ENCODE data around the gene MAP3K7. TPM values are rescaled to one million over a fixed set of nuclear protein-coding genes. Genes with fewer than 3 reads are reported as not detected.

The MAP3K7 gene
- total RNA-seq, 3 donors from 2014 or later (not counting 1 experiment from before 2014, with no cell fraction given): 17.5 to 30.2 (median 27.5) TPM

GRCh38 chr6:90559931-90560330 is 26.9 kb downstream of the MAP3K7 start:
- Histone ChIP-seq H3K27ac (ENCODE audit: low read length) (peak overlapping the region; percentile 48), H3K27me3 (ENCODE audit: control insufficient read depth, insufficient read depth, low read length) (no peaks in the 10 kb centered on the region), H3K4me1 (ENCODE audit: control insufficient read depth, insufficient read depth, low read length) (peaks cover 17% of the 10 kb centered on the region), H3K36me3 (ENCODE audit: control insufficient read depth, insufficient read depth, low read length) (peaks cover 24% of the 10 kb centered on the region), H3K9me3 (ENCODE audit: control insufficient read depth, insufficient read depth, low read length) (no peaks in the 10 kb centered on the region), H3K4me3 (ENCODE audit: low read length) (no peak overlapping the region)
- Mint-ChIP-seq H3K27me3 (ENCODE audit: low read depth in 2 of 2) (no peaks in the 10 kb centered on the region), H3K4me1 (peaks cover 42 to 49% of the 10 kb centered on the region in 2 donors), H3K27ac (peak overlapping the region; percentile 71 to 89), H3K9me3 (no peaks in the 10 kb centered on the region), H3K36me3 (peaks cover 2% of the 10 kb centered on the region), H3K4me3 (peak overlapping the region; percentile 73)
- 62% methylated on average over 4 of the region's 4 CpGs for WGBS (ENCODE audit: insufficient coverage)
- intact Hi-C loops (cut with micrococcal nuclease): no loop called here
- ATAC-seq (peak; percentile 85 to 93 (median 93)), DNase-seq (peak in 1 of 2 donors; percentile 9)
- TF ChIP-seq, protein P1, sequence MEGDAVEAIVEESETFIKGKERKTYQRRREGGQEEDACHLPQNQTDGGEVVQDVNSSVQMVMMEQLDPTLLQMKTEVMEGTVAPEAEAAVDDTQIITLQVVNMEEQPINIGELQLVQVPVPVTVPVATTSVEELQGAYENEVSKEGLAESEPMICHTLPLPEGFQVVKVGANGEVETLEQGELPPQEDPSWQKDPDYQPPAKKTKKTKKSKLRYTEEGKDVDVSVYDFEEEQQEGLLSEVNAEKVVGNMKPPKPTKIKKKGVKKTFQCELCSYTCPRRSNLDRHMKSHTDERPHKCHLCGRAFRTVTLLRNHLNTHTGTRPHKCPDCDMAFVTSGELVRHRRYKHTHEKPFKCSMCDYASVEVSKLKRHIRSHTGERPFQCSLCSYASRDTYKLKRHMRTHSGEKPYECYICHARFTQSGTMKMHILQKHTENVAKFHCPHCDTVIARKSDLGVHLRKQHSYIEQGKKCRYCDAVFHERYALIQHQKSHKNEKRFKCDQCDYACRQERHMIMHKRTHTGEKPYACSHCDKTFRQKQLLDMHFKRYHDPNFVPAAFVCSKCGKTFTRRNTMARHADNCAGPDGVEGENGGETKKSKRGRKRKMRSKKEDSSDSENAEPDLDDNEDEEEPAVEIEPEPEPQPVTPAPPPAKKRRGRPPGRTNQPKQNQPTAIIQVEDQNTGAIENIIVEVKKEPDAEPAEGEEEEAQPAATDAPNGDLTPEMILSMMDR (IDR thresholded peaks at IDR 0.05): no peak

- Histone ChIP-seq H3K27me3 (ENCODE audit: control insufficient read depth, insufficient read depth, low read length) (no peaks in the 10 kb centered on the region), H3K4me1 (ENCODE audit: control insufficient read depth, insufficient read depth, low read length) (peaks cover 9% of the 10 kb centered on the region), H3K27ac (ENCODE audit: low read length) (no peak overlapping the region), H3K4me3 (ENCODE audit: low read length) (no peak overlapping the region), H3K36me3 (ENCODE audit: control insufficient read depth, insufficient read depth, low read length) (peaks cover 47% of the 10 kb centered on the region), H3K9me3 (ENCODE audit: control insufficient read depth, insufficient read depth, low read length) (no peaks in the 10 kb centered on the region)
- no CpG with 5 or more reads among the region's 1 CpG for WGBS (ENCODE audit: insufficient coverage)
- no peak for ATAC-seq
- TF ChIP-seq, protein P1 (IDR thresholded peaks at IDR 0.05): no peak
- Mint-ChIP-seq H3K27me3 (ENCODE audit: low read depth in 2 of 2) (no peaks in the 10 kb centered on the region), H3K27ac (no peak overlapping the region), H3K9me3 (no peaks in the 10 kb centered on the region), H3K36me3 (no peaks in the 10 kb centered on the region), H3K4me1 (peaks cover 20 to 22% of the 10 kb centered on the region in 2 donors), H3K4me3 (no peak overlapping the region)
- no peak for DNase-seq
- intact Hi-C loops (cut with micrococcal nuclease): no loop called here
Observed at GRCh38 chr6:90557006-90557405, 29.9 kb downstream of the MAP3K7 start.

DNA sequence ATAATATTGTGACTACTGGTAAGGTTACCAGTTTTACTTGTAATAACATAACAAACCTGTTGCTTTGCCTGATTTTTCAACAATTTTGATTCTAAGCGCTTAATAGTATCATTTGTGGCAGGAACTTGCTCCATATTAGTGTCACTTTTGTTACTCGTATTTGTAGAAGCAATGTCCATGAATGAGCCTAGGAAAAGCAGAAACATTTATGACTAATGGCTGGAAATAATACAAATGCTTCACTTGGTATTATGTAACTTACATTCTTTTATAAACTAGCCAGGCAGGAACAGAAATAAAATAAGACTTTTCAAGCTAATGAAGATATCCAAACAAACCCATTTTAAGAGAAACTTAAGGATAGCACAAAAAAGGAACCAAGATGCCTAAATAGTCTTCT is 38.9 kb downstream of the MAP3K7 start:
- Histone ChIP-seq H3K27me3 (ENCODE audit: control insufficient read depth, insufficient read depth, low read length) (no peaks in the 10 kb centered on the region), H3K27ac (ENCODE audit: low read length) (no peak overlapping the region), H3K4me3 (ENCODE audit: low read length) (no peak overlapping the region), H3K36me3 (ENCODE audit: control insufficient read depth, insufficient read depth, low read length) (peaks cover 89% of the 10 kb centered on the region), H3K4me1 (ENCODE audit: control insufficient read depth, insufficient read depth, low read length) (no peaks in the 10 kb centered on the region), H3K9me3 (ENCODE audit: control insufficient read depth, insufficient read depth, low read length) (no peaks in the 10 kb centered on the region)
- ATAC-seq: no peak
- Mint-ChIP-seq H3K4me1 (no peaks in the 10 kb centered on the region), H3K36me3 (peaks cover 36% of the 10 kb centered on the region), H3K4me3 (no peak overlapping the region), H3K9me3 (no peaks in the 10 kb centered on the region), H3K27ac (no peak overlapping the region), H3K27me3 (ENCODE audit: low read depth in 2 of 2) (no peaks in the 10 kb centered on the region)
- TF ChIP-seq, protein P1 (IDR thresholded peaks at IDR 0.05): no peak
- 100% methylated on average over 2 of the region's 2 CpGs for WGBS (ENCODE audit: insufficient coverage)
- DNase-seq: no peak
- intact Hi-C loops (cut with micrococcal nuclease): no loop called here

DNA sequence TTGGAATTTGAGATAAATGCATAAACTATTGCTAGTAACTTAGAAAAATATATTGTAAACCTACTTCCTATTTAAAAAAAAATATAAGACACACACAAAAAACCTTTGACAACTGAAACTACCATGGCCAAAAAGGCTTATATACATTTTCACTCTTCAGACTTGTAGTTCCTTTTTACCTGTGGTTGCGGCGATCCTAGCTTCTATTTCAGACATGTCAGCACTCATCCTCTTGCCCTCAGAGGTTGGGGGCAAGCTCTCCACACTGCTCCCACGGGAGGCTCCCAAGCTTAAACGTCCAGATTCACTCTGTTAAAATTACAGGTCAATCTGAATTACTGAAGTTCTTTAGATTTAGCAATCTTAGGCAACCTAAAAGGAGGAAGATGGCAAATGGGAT is 39.8 kb downstream of the MAP3K7 start:
- no peak for DNase-seq
- no peaks in the 10 kb centered on the region for H3K4me1 ChIP-seq (ENCODE audit: control insufficient read depth, insufficient read depth, low read length)
- H3K9me3 ChIP-seq (ENCODE audit: control insufficient read depth, insufficient read depth, low read length): no peaks in the 10 kb centered on the region
- intact Hi-C loops (cut with micrococcal nuclease): no loop called here
- Mint-ChIP-seq H3K27ac (no peak overlapping the region), H3K36me3 (peaks cover 41% of the 10 kb centered on the region), H3K4me3 (no peak overlapping the region), H3K9me3 (no peaks in the 10 kb centered on the region), H3K4me1 (no peaks in the 10 kb centered on the region), H3K27me3 (ENCODE audit: low read depth in 2 of 2) (no peaks in the 10 kb centered on the region)
- ATAC-seq: no peak
- no peak overlapping the region for H3K4me3 ChIP-seq (ENCODE audit: low read length)
- H3K36me3 ChIP-seq (ENCODE audit: control insufficient read depth, insufficient read depth, low read length): peaks cover 84% of the 10 kb centered on the region
- H3K27me3 ChIP-seq (ENCODE audit: control insufficient read depth, insufficient read depth, low read length): no peaks in the 10 kb centered on the region
- 94% methylated on average over 4 of the region's 4 CpGs for WGBS (ENCODE audit: insufficient coverage)
- H3K27ac ChIP-seq (ENCODE audit: low read length): no peak overlapping the region
- TF ChIP-seq, protein P1 (IDR thresholded peaks at IDR 0.05): no peak
